DND-41 (cell line): ENCODE measurements around the gene SNCA.

Source experiments
- ATAC-seq: fragments of 200-7000 bp; cut with Tn5 transposase; 3 replicates; pipeline ENCODE4 v1.9.1; 2021; ENCODE audit warnings: low read depth; ENCODE audit not compliant: insufficient read depth
- DNase-seq: peaks from one replicate; pipeline ENCODE4 v3.0.0-alpha.2; 2020
- H2AFZ ChIP-seq: 2 replicates; pipeline ENCODE4 v1.6.0; 2012; ENCODE audit warnings: low read depth, low read length
- H3K27ac ChIP-seq: 2 replicates; pipeline ENCODE4 v1.5.1; 2012; ENCODE audit warnings: low read length, inconsistent platforms
- H3K27me3 ChIP-seq: fragments of 200-600 bp; sonication (generic); 2 replicates; pipeline ENCODE4 v1.6.0; 2012; ENCODE audit warnings: low read length, mild to moderate bottlenecking, inconsistent platforms; ENCODE audit not compliant: insufficient read depth, poor library complexity
- H3K36me3 ChIP-seq: 2 replicates; pipeline ENCODE4 v1.5.1; 2012; ENCODE audit warnings: low read length, inconsistent platforms; ENCODE audit not compliant: insufficient read depth
- H3K4me1 ChIP-seq: 2 replicates; pipeline ENCODE4 v1.5.1; 2012; ENCODE audit warnings: mild to moderate bottlenecking, low read length; ENCODE audit not compliant: insufficient read depth
- H3K4me2 ChIP-seq: 2 replicates; pipeline ENCODE4 v1.6.0; 2012; ENCODE audit warnings: mild to moderate bottlenecking, moderate library complexity, low read length, inconsistent platforms; ENCODE audit not compliant: insufficient read depth
- H3K4me3 ChIP-seq, 2 experiments: fragments of 200-600 bp in 1 of 2; shearing (Covaris generic) in 1 of 2; 2 replicates each; pipeline ENCODE4 v1.5.1; 2012 to 2016; ENCODE audit warnings: inconsistent platforms in 2 of 2, low read length in 2 of 2, mild to moderate bottlenecking in 2 of 2, low read depth in 1 of 2, moderate library complexity in 1 of 2
- H3K79me2 ChIP-seq: 2 replicates; pipeline ENCODE4 v1.6.0; 2012; ENCODE audit warnings: low read length, inconsistent platforms; ENCODE audit not compliant: insufficient read depth
- H3K9ac ChIP-seq: 2 replicates; pipeline ENCODE4 v1.6.0; 2012; ENCODE audit warnings: low read depth, mild to moderate bottlenecking, inconsistent platforms, low read length, moderate library complexity
- H3K9me3 ChIP-seq: 2 replicates; pipeline ENCODE4 v1.5.1; 2012; ENCODE audit warnings: low read length, moderate library complexity, mild to moderate bottlenecking, inconsistent platforms; ENCODE audit not compliant: insufficient read depth, severe bottlenecking
- H4K20me1 ChIP-seq: 2 replicates; pipeline ENCODE4 v1.6.0; 2012; ENCODE audit warnings: low read length; ENCODE audit not compliant: insufficient read depth
- CTCF ChIP-seq: IDR thresholded peaks from 2 replicates; pipeline ENCODE4 v1.5.1; 2012; ENCODE audit warnings: borderline replicate concordance, low read length, moderate library complexity, mild to moderate bottlenecking; ENCODE audit not compliant: poor library complexity, severe bottlenecking; ENCODE audit errors: extremely low read depth
- EZH2 ChIP-seq: IDR thresholded peaks from 3 replicates; pipeline ENCODE4 v1.6.1; 2012; ENCODE audit warnings: borderline replicate concordance, low read depth, mild to moderate bottlenecking, moderate library complexity, low read length, inconsistent platforms; ENCODE audit not compliant: severe bottlenecking

SNCA gene

GRCh38 chr4:89803036-89803435 lies 33.9 kb downstream of the SNCA start:
- Histone ChIP-seq H2AFZ (no peak overlapping the region), H3K9me3 (no peaks in the 10 kb centered on the region), H4K20me1 (no peaks in the 10 kb centered on the region), H3K27ac (no peak overlapping the region), H3K4me3 (no peak overlapping the region), H3K79me2 (peaks cover 5% of the 10 kb centered on the region), H3K27me3 (no peaks in the 10 kb centered on the region), H3K36me3 (peaks cover 2% of the 10 kb centered on the region; the same call in 1 of the 2 replicates), H3K9ac (no peak overlapping the region), H3K4me2 (no peak overlapping the region), H3K4me1 (no peaks in the 10 kb centered on the region)
- DNase-seq (no peak), ATAC-seq (no peak)
- TF ChIP-seq CTCF (no peak), EZH2 (no peak)

DNA sequence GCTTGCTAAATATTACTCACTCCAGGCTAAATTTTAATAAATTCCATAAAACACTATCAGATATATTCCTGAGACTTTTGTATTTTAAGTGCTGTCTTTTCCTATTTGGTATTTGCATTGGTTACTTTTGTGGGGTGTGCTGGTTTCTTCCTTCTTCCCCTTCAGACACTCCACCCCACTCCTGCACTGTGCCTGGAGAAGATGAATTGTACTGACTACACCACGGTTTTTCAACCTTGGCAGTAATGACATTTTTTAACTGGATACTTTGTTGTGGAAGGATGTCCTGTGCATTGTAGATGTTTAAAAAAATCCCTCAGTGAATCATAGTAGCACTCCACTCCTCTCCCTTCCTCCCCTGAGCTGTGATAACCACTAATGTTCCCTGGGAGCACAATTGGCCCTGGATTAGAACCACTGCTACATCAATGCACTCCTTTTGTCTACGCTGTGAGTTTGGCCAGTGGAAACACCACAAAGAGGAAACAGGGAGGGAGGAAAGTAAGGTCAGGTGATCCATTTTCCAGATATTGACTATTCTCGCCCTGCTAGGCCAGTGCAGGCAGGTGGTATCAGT lies 36.3 kb downstream of the SNCA start:
- H3K27me3 ChIP-seq = no peaks in the 10 kb centered on the region
- H3K79me2 ChIP-seq = no peaks in the 10 kb centered on the region; the same call in 1 of the 2 replicates
- peaks cover 2% of the 10 kb centered on the region; the same call in 1 of the 2 replicates for H3K36me3 ChIP-seq
- no peaks in the 10 kb centered on the region for H3K4me1 ChIP-seq
- no peak for ATAC-seq
- no peak overlapping the region for H3K27ac ChIP-seq
- H4K20me1 ChIP-seq = no peaks in the 10 kb centered on the region
- DNase-seq = no peak
- H3K9ac ChIP-seq = no peak overlapping the region
- H3K9me3 ChIP-seq = no peaks in the 10 kb centered on the region
- no peak overlapping the region for H3K4me3 ChIP-seq
- H2AFZ ChIP-seq = no peak overlapping the region
- H3K4me2 ChIP-seq = no peak overlapping the region
- TF ChIP-seq EZH2 = no peak
- TF ChIP-seq CTCF = no peak

DNA sequence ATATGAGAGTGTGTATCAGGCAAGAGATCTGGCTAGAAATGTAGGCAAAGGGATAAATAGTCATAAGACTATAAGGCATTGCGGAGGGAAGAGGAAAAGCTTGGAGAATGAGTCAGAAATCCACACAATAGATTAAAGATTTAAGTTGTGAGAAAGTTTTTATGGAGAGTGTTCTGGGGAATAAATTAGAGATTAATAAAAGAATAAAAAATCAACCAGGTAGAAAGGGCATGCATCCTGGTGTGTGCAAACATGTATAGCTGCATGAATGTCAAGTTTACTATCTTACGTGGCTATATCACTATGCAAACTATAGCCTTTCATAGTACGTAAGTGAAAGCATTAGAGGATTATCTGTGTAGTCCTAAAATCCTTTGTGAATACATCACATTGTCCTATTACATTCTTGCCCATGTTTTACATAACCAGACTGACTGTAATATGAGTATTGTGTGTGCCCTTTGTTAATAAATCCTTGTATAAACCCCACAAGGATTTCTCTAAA lies 36.9 kb downstream of the SNCA start:
- no peak overlapping the region for H3K4me3 ChIP-seq
- no peaks in the 10 kb centered on the region for H3K4me1 ChIP-seq
- H3K27ac ChIP-seq = no peak overlapping the region
- no peak for TF ChIP-seq EZH2
- TF ChIP-seq CTCF = no peak
- peaks cover 2% of the 10 kb centered on the region; the same call in 1 of the 2 replicates for H3K36me3 ChIP-seq
- no peaks in the 10 kb centered on the region for H4K20me1 ChIP-seq
- no peak overlapping the region for H3K4me2 ChIP-seq
- H3K9me3 ChIP-seq = no peaks in the 10 kb centered on the region
- H3K27me3 ChIP-seq = no peaks in the 10 kb centered on the region
- DNase-seq = no peak
- no peaks in the 10 kb centered on the region; the same call in 1 of the 2 replicates for H3K79me2 ChIP-seq
- no peak overlapping the region for H3K9ac ChIP-seq
- no peak overlapping the region for H2AFZ ChIP-seq
- ATAC-seq = no peak
